Glomerular endothelial cell (primary cell): ENCODE data around the gene WDR7. TPM values are rescaled to one million over a fixed set of nuclear protein-coding genes. Genes with fewer than 3 reads are reported as not detected.

ENCODE experiments used
- DNase-seq: peaks from one replicate; pipeline ENCODE4 v3.0.0-alpha.2; 2011; ENCODE audit warnings: low read depth, low spot score; ENCODE audit errors: extremely low read depth
- total RNA-seq: library from RNA; depleted of rRNA; stranded (reverse); fragments of >200 nt; gene quantifications from 2 replicates; pipeline ENCODE4 v1.2.3, GENCODE V29; 2015

The WDR7 gene
- total RNA-seq, 1 donor from 2014 or later: 16.0 TPM

- DNase-seq: no peak
Observed at GRCh38 chr18:56929886-56930285, 278.7 kb downstream of the WDR7 start.

GRCh38 chr18:56933472-56933871 is 282.3 kb downstream of the WDR7 start:
- DNase-seq: no peak

- DNase-seq: no peak
Observed at GRCh38 chr18:56934131-56934530, 283.0 kb downstream of the WDR7 start.

DNA sequence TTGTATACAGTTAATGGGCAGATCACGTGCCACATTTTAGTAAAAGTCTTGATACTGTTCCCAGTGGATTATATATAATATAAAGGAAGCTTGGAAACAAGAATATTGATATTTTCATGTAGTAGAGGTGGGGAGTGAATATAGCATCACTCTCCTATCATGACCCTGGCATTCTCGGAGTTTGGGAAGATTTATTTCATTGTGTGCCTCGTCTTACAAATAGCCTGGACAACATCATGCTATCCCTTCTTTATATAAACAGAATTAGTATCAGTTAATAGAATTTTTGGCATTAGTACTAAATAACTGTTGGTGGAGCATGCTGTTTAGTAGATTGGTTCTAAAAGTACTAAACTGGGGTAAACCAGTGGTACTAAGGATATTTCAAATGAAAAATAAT is 283.7 kb downstream of the WDR7 start:
- no peak for DNase-seq

DNA sequence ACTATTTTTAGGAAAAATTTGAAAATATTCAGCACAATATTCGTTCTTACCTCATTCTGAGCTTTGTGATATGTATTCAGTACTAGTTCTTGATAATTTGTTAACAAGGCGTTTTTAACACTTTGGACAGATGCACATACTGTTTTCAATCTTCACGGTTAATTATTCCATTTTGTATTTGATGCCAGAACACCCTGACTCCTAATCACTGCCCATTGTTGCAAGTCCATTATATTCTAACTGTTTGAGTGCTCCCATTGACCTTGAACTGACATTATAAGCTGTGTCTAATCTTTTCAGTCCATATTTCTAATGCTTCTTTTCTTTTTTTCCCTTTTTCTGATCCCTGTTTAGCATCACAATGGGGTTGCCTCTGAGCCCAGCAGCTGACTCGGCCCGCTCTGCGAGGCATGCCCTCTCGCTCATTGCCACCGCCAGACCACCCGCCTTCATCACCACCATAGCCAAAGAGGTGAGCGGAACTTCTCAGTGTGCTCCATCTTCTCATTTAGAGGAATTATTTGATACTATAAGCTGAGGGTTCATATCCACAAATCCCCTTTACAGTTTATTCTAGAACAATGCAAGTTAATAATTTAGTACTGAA is 284.4 kb downstream of the WDR7 start:
- DNase-seq: no peak

DNA sequence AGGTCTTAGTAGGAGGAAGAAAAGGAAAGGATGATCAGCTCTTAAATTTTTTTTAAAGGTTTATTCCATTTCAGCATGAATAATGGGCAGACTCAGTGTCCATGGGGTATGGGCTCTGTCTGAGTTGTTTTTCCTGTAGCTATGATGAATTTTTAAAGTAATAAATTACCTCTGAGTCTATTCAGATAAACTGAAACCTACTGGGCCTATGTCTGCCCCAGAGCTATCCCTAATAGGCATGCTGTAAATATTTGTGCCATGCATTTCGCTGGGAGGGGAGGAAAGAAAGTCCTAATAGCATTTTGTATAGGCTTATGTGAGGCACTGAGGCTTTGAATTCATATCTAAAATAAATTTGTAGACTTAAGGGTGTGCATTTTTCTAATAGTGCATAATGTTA is 285.3 kb downstream of the WDR7 start:
- no peak for DNase-seq

GRCh38 chr18:56937874-56938430 is 286.8 kb downstream of the WDR7 start:
- DNase-seq: no peak

GRCh38 chr18:56945171-56946083 is 294.3 kb downstream of the WDR7 start:
- DNase-seq: no peak

DNA sequence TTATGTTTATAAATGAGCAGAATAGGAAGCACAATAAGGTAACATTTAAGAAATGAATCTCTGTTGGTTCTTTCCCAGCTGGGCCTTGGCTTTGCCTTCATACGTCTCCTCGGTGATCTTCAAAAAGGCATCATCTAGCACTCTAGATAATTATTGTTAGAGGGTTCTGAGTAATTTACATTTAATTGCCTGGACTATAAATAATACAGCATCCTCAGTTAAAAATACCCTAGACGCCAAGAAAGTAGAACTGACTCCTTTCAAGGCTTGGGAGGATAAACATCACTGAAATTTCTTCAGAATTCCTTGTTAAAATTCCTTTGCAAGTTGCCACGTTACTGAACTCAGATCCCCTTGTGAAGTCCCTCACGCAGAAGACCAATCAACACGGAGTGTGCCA is 296.1 kb downstream of the WDR7 start:
- DNase-seq: no peak

GRCh38 chr18:56952026-56952425 is 300.9 kb downstream of the WDR7 start:
- no peak for DNase-seq

- DNase-seq: no peak
Observed at GRCh38 chr18:56953428-56954198, 302.5 kb downstream of the WDR7 start.

DNA sequence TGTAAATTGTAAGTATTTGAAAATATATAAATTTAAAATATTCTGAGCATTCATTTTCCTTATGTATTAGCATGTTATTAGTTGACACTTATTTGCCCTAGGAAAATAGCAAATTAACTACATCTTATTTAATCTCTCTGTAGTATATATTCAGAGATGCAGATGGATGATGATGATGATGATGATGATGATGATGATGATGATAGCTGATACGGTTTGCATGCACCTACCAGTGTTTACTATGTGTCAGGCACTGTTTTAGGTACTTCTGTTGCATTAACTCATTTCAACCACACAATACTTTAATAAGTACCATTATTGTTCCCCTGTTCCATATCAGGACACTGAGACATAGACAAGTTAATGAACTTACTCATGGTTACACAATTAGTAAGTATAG is 304.3 kb downstream of the WDR7 start:
- DNase-seq: no peak

GRCh38 chr18:56959120-56959519 is 308.0 kb downstream of the WDR7 start:
- DNase-seq: no peak

- no peak for DNase-seq
Observed at GRCh38 chr18:56962322-56962721, 311.2 kb downstream of the WDR7 start.

- no peak for DNase-seq
Observed at GRCh38 chr18:56967035-56967434, 315.9 kb downstream of the WDR7 start.

GRCh38 chr18:56973487-56973886 is 322.3 kb downstream of the WDR7 start:
- no peak for DNase-seq

DNA sequence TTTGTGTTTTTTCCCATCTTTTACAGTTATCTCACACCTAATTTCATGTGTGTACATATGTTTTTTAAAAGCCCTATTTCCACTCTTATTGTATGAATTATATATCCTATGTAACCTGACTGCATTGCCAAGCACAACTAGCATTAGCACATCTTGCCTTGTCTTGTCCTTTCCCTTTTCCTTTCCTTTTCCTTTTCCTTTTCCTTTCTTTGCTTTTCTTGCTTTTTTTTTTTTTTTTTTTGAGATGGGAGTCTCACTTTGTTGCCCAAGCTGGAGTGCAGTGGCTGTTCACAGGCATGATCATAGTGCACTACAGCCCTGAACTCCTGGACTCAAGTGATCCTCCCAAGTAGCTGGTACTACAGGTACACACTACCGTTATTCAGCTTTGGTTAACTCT is 323.0 kb downstream of the WDR7 start:
- DNase-seq: no peak

DNA sequence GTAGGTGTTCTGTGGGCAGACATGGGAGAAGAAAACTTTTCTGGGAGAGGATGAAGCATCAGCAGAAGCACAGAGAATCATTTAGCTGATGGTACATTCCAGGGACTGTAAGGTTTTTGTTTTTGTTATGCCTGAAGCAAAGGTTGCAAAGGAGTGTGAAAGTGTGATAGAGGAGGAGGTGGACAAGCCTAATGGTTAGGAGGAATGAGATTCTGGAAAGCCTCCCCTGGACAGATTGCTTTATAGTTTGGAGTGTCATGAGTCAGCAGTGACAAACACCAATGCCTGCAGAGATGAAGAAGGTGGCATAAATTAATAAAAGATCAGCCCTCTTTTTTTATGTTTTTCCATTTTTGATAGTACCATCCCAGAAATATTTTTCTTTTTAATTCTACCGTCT is 324.1 kb downstream of the WDR7 start:
- no peak for DNase-seq

DNA sequence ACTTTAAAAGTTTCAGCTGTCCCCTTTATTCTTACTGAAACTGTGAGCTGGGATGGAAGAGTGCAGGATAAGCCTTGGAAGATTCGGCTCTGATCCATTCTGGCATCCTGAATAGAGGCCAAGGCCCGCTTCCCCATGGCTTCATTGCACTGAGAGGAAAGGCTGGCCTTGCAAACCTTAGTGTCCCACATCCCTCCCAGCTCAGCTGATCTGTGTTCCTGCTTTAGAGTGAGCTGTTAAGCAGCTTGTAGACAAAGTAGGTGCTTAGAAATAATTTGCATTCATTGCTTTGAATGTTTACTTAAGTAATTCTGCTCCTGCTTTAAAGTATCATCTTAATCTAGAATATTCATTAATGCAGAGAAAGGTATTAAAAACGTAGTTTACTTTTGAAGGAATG is 326.1 kb downstream of the WDR7 start:
- DNase-seq: no peak

GRCh38 chr18:56977771-56978170 is 326.6 kb downstream of the WDR7 start:
- no peak for DNase-seq

DNA sequence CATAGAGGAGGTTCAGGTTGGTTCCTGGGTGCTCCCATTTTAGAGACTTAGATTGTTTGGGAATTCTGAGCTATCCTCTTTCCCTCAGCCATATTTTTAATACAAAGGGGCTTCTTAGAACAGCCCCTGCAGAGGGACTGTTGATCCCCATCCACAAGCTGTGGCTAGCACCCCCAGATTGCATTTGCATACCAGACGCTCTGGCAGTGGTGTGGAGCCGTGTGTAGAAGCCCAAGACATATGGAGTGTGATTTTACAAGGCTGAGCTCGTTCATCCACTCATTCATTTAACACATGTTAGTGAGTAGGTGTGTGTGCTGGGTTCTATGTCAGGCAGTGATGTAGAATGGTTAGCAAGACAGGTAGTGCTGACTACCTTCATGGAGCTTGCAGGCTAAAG is 329.0 kb downstream of the WDR7 start:
- no peak for DNase-seq
